SK-MEL-5 (cell line): ENCODE results near the gene HMCES. TPM values are rescaled to one million over a fixed set of nuclear protein-coding genes. Genes with fewer than 3 reads are reported as not detected.
A peak's percentile ranks its signal among the peaks of the same experiment; 100 is the strongest.
"Not testable (repeated sequence)": the region's sequence is repeated elsewhere in the genome, so short reads cannot be mapped to it uniquely, and the experiment has no call there.

Experiments used
- DNase-seq: peaks from one replicate; pipeline ENCODE4 v3.0.0-alpha.2; 2016; ENCODE audit warnings: low read depth, low spot score
- in situ Hi-C: cut with HindIII; loops from 2 replicates; pipeline ENCODE4 v1.10.0; 2016; ENCODE audit warnings: low sequenced_read_pairs, high pct_unique_total_duplicates, low pct_unique_long_range_greater_than_20kb
- polyA plus RNA-seq, 2 experiments: library from polyadenylated mRNA; depleted of rRNA; stranded (reverse); fragments of >200 nt; gene quantifications; 2 replicates each; pipeline ENCODE4 v1.2.3, GENCODE V29; 2015
- total RNA-seq: library from RNA; depleted of rRNA; stranded (reverse); fragments of >200 nt; shearing (Covaris generic); gene quantifications from 2 replicates; pipeline ENCODE4 v1.2.3, GENCODE V29; 2014; rRNA removed

The HMCES gene, protein sequence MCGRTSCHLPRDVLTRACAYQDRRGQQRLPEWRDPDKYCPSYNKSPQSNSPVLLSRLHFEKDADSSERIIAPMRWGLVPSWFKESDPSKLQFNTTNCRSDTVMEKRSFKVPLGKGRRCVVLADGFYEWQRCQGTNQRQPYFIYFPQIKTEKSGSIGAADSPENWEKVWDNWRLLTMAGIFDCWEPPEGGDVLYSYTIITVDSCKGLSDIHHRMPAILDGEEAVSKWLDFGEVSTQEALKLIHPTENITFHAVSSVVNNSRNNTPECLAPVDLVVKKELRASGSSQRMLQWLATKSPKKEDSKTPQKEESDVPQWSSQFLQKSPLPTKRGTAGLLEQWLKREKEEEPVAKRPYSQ
- 20.5 and 26.6 TPM in 2 replicates for total RNA-seq
- 24.8 and 31.7 TPM in 2 replicates for polyA plus RNA-seq (2015; cell fraction: cytosol; rRNA removed)
- polyA plus RNA-seq (2015; cell fraction: nucleus; rRNA removed), result 12.8 and 13.4 TPM in 2 replicates

DNA sequence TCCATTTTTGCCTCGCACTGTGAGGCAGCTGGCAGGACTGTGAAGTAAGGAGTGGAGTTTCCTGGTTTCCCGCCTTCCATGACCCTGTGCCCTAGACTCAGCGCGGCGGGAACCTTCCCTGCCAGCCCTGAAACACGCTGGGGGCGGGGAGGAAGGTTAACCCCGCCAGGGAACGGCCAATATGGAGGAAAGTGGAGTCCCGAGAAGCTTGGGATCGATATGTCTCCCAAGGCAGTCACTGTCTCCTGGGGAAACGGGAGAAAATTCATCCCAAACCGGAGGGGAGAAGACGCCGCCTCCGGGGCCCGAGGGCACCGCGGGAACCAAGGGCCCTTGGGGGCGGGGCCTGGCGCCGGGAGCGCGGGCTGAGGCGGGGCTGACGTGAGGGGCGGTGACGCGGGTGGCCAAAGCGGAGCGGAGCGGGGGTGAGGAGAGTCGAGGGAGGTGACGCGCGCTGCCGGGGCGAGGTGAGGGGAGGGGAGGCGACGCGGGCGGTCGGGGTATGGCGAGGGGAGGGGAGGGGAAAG, at the start of gene HMCES:
TSS of gene HMCES (plus strand) at position 432 of the 527 bp plus-strand sequence. CDS start 863 bp downstream, outside the sequence.
- in situ Hi-C loops, result no loop called here
- peak; percentile 87 for DNase-seq

DNA sequence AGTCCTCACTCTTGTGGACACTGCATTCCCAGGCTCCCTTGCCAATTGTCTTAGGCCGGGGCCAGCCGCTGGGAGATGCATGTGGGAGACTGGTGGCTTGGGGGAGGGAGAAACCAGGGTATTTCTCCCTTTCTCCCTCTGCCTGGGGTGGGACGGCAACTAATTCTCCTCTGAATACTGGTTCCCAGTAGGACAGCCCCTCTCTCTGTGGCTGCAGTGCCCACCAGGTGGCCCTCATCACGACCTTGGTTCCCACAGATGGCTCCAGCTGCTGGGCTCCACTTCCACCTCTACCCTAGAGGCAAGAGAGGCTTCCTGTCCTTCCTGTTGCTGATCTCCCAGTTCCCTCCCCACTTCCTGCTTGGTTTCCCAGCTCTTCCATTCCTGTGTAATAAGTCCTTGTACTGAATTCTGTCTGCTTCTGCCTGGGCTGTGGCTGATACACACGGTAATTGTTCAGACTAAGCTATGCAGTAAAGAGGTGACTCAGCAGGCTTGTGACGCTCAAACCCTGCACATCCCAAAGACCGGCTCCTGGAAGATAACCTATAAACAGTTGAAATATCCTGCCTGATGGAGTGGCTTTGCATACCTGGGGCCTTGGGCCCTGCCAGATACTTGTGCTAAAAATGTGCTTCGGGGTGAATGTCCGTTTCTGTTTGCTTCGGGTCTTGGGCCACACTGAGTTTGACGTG, 49.6 kb upstream of the HMCES start:
- in situ Hi-C loops, result no loop called here
- DNase-seq, result peak; percentile 69

DNA sequence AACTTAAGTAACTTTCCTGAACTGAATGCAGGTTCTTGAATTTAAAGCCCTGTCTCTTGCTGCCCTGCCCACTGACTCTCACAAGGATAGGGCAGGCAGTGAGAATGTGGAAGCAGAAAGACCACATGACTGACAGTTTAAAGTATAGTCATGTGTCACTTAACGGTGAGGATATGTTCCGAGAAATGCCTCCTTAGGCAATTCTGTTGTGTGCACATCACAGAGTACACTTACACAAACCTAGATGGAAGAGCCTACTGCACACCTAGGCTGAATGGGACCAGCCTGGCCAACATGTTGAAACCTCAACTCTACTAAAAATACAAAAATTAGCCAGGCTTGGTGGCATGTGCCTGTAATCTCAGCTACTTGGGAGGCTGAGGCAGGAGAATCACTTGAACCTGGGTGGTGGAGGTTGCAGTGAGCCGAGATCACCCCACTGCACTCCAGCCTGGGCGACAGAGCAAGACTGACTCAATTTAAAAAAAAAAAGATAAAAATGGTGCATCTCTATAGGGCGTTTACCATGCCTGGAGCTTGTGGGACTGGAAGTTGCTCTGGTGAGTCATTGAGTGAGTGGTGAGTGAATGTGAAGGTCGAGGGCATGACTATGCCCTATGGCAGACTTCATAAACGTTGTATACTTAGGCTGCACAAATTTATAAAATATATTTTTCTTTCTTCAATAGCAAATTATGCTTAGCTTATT, 48.2 kb upstream of the HMCES start:
- DNase-seq, result peak; percentile 74
- in situ Hi-C loops, result no loop called here

DNA sequence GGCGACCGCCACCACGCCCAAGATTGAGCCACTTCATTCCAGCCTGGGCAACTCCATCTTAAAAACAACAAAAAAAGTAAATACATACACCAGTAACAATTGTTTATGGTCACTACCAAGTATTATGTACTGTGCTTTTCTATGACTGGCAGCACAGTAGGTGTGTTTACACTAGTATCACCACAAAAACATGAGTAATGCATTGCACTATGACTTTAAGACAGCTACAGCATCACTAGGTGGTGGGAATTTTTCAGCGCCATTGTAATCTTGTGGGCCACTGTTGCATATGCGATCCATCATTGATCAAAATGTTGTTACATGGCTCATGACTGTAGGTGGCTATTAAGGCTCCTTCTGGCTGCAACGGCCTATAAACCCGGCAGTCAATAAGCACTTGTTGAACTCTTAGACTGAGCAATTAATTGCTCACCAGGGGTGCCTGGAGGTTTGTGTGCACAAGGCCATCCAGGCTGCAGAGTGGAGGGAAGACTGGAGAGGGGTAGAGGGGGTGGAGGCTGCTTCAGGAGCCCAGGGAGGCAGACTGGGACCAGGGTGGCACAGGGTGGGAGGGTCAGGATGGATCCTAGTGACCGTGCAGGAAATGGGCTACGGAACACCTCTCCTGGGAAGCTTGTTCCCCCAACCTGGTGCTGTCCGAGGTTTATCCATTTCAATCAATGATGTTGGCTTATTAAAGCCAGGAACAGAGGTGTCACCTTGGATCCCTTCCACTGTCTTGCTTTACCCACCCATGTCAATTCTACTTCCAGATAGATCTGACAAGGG, 47.1 kb upstream of the HMCES start:
- in situ Hi-C loops, result no loop called here
- DNase-seq, result no peak

DNA sequence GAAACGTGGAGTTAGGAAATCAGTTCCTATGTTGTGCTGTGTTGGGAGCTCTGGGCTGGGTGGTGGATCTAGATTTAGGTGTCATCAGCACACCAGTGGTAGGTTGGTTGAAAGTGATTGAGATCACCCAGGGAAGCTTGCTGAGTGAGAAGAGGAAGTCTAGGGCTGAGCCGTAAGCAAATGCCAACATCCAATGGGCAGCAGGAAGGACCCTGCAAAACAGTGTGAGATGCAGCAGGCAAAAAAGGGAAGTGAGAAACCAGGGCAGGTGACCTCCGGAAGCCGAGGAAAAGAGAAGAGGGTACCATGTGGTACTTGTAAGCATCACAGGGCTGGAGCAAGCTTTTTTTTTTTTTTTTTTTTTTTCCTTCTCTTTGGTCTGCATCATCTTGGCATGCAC, 45.1 kb upstream of the HMCES start:
- in situ Hi-C loops, result no loop called here
- no peak for DNase-seq

DNA sequence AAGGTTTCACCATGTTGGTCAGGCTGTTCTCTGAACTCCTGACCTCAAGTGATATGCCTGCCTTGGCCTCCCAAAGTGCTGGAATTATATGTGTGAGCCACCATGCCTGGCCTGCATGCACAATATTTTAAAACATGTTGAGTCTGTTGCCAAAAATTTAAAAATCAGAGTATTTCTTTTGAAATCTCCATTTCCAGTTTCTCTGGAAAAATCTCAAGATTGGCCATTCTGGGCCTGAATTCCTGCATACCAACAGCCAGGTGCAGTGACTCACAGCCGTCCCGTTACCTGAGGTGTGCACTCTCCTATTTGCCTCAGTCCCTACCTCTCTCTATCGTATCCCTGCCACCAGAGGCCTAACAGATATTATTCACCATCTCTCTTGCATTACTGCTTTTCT, 44.2 kb upstream of the HMCES start:
- DNase-seq, result no peak
- in situ Hi-C loops, result no loop called here

DNA sequence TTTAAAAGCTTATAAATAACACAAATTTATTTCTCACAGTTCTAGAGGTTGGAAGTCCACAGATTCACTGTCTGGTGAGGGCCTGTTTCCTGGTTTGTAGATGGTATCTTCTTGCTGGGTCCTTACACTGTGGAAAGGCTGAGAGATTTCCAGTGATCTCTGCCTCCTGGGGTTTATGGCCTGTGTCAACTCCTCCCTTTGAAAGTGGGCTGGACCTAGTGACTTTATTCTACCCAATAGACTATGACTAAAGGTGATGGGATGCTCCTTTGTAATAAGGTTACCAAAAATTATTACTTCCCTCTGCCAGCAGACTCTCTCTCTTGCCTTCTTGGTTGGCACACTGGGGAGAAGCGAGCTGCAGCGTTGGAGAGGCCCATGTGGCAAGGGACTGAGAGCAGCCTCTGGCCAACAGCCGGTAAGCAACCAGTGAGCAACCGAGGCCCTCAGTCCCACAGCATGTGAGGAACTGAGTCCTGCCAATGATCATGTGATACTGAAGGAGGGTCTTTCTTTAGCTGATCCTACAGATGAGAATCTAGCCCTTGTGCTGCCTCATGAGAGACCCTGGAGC, 43.2 kb upstream of the HMCES start:
- in situ Hi-C loops, result no loop called here
- no peak for DNase-seq

DNA sequence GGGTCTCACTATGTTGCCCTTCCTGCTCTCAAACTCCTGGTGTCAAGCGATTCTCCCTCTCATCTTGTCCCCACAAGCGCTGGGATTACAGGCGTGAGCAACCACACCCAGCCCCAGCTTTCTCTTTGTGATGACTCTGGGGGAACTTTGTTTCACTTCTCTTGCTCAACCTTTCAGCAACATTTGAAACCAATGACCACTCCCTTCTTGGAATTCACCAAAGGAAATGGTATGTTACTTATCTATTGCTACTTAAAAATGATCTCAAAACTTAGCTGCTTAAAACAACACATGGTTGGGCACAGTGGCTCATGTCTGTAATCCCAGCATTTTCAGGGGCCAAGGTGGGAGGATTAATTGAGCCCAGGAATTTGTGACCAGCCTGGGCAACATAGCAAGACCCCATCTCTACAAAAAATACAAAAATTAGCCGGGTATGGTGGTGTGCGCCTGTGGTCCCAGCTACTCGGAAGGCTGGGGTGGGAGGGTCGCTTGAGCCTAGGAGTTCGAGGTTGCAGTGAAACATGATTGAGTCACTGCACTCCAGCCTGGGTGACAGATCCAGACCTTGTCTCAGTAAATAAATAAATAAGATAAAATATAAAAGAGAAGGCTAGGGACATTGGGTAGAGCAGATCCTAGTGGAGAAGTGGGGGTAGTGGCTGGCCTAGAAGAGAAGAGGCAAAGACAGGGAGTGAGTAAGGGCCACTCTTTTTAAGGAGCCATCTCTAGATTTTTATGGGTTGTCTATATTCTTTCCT, 39.5 kb upstream of the HMCES start:
- in situ Hi-C loops, result no loop called here
- DNase-seq, result no peak

DNA sequence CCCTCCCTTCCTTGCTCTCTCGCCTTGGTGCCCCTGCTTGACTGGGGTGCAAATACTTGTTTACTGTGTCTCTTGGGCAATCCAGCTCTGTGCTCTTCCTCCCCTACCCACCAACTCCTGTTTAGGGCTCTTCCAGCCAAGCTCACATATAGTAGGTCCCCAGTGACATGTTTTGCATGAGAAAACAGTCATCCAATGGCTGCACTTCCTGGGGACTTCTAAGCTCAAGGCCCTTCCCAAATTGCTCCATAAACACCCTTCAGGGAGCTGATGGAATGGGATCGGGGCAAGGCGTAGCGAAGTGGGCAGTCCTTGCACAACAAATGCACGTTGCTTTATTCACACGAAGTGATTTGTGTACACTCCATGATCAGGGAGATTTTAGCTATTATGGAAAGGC, 38.7 kb upstream of the HMCES start:
- in situ Hi-C loops, result no loop called here
- no peak for DNase-seq

DNA sequence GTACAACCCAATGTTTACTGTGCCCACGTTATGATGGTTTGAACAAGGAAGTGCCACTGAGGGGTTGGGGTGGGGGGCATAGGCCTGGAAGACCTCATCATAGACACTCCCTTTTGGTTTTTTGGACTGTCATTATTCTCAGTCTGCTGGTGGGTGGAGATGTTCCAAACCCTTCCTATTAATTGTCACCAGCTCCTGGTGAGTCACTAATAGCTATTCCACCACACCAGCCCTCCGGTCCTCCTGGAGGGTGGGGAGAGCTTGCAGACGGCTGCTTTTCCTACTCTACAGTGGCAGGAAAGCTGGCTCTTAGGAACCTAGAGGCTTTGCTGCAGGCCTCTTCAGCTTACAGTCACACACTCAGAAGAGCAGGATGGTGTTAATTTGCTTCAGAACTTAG, 38.2 kb upstream of the HMCES start:
- in situ Hi-C loops, result no loop called here
- no peak for DNase-seq

DNA sequence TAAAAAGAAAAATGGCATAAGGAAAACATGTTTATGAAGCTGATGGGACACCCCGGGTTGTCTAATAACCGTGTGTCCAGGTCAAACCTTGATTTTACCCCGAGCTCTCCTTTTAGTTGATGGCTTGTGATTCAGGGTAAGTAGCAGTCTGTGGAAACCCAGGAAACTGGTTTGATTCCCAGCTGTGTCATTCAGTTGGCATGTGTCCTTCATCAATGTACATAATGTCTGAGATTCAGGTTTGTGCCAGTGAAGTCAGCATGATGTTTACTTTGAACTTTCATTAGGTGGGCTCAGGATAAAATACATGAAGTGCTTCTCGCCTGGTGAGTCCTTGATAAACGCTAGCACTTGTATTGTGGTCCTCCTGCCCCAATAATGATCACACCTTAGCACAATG, 33.5 kb upstream of the HMCES start:
- in situ Hi-C loops, result no loop called here
- DNase-seq, result no peak

DNA sequence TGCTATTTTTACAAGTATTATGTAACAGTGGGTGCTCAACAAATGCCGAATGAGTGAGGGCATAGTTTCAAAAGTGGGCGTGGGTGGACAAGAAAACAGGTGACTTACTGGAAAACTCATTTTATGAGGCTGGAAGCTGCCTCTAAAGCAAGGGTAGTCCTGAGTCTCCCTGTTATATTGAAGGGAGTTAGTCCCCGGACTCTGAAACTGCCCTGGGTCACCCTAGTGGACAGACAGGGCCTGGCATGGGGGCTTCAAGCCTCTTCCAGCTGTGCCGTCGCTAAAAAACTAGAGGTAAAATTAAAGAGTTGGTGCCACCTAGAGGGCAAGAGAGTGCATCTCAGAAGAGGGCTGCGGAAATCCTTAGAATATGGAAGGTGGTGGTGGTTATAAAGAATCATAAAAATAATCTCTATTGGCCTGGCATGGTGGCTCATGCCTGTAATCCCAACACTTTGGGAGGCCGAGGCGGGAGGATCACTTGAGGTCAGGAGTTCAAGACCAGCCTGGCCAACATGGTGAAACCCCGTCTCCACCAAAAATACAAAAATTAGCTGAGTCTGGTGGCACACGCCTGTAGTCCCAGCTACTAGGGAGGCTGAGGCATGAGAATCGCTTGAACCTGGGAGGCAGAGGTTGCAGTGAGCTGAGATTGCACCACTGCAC, 32.9 kb upstream of the HMCES start:
- in situ Hi-C loops, result not testable (repeated sequence)

DNA sequence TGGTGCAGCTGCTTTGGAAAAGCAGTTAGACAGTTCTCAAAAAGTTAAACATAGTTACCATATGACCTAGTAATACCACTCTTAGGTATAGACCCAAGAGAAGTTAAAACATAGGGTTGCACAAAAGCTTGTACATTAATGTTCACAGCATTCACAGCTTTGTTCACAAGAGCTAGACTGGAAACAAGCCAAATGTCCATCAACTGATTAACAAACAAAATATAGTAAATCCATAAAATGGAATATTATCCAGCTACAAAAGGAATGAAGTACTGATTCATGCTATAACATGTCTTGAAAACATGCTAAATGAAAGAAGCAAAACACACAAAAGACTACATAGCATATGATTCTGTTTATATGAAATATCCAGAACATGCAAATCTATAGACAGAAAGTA, 32.0 kb upstream of the HMCES start:
- no peak for DNase-seq
- in situ Hi-C loops, result no loop called here

More for the DNA sequence above, 32.9 kb upstream of the HMCES start:
- DNase-seq, result peak; percentile 95

DNA sequence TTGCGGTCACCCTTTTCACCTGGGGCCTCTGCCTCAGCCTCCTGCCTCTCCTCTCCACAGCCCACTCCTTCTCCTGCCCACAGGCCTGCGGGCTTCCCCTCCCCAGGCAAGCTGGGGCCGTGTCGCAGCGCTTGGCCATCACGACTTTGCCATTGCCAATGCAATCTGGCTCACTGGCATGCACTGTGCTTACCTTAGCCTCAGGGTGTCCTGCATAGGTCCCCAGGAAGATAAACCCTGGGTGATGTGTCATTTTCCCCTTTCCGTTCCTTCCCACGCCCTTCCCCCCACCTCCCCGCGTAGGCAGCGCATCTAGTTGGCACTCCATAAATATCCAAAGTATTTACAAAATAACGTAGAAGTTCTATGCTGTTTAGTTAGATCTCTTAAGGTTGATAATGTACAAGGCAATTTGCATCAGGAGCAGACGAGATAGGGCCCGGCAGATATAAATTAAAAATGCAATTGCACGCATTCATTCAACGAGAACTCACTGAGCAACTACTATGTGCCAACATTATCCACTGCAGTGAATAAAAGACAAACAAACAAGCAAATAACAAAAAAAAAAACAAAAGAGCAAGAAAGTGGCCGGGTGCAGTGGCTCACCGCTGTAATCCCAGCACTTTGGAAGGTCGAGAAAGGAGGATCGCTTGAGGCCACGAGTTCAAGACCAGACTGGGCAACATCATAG, 30.2 kb upstream of the HMCES start:
- DNase-seq, result no peak
- in situ Hi-C loops, result no loop called here

DNA sequence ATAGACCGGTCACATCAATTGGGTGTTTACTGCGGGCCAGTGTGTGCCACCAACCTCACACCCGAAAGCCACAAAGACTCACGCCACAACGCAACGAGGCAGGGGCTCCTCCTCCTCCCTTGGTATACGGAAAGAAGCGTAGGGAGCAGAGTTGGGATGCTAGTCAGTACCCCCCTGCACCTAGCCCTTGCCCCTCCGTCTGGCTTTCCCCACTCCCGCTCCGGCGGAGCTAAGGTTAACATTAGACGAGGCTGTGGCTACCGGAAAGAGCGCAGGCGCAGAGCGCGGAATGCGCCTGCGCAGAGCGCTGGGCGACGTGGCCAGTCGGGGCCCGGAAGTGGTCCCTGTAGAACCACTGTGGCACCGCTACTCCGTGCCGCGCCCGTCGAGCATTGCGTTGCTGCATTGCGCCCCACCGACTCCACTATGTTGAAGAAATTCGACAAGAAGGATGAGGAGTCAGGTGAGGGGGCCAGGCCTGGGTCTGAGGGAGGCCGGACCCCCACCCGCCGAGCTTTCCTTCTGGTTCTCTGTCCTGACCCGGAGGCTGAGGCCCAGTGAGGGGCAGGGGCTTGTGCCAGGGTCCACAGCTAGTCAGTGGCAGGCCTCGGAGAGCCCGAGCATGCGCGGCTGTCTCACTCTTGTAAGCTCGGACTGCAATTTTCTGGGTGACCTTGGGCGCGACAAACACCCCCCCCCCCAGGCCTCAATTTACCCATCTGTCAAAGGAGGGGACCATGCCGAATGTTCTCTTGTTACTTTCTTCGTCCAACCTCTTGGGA, 29.2 kb upstream of the HMCES start, which contains the start of gene COPG1:
TSS of gene COPG1 (plus strand) at position 323 of the 782 bp plus-strand sequence. CDS start at position 427, 104 bp downstream.
- in situ Hi-C loops, result no loop called here
- peak; percentile 90 for DNase-seq
